Right lobe of liver (tissue), 6 donors: Measurements from ENCODE around the gene NUMA1. TPM values are rescaled to one million over a fixed set of nuclear protein-coding genes. Genes with fewer than 3 reads are reported as not detected.

ENCODE experiments used
- ATAC-seq, 4 donors: fragments of 200-7000 bp; cut with Tn5 transposase; one replicate each; pipeline ENCODE4 v1.9.1; 2020; ENCODE audit warnings: mild to moderate bottlenecking in 4 of 4, moderate library complexity in 4 of 4
- DNase-seq, 3 donors: peaks; one replicate each; pipeline ENCODE4 v3.0.0-alpha.2; 2020
- H3K27ac ChIP-seq, 3 donors: fragments of 200-600 bp; one replicate each; pipeline ENCODE4 v1.8.0; 2022
- H3K27me3 ChIP-seq, 2 donors: fragments of 200-600 bp; one replicate each; pipeline ENCODE4 v1.8.0; 2022
- H3K36me3 ChIP-seq, 4 donors: fragments of 200-600 bp; sonication (generic) in 1 of 4; one replicate each; pipeline versions ENCODE4 v1.5.1 to v1.8.0; 2017 to 2022; ENCODE audit warnings: control low read depth in 1 of 4
- H3K4me1 ChIP-seq, 4 donors: fragments of 200-600 bp; sonication (generic) in 1 of 4; one replicate each; pipeline versions ENCODE4 v1.5.1 to v1.8.0; 2017 to 2022; ENCODE audit warnings: control low read depth in 1 of 4
- H3K4me3 ChIP-seq, 3 donors: fragments of 200-600 bp; one replicate each; pipeline ENCODE4 v1.8.0; 2022
- H3K9me3 ChIP-seq, 4 donors: fragments of 200-600 bp; sonication (generic) in 1 of 4; one replicate each; pipeline versions ENCODE4 v1.5.1 to v1.8.0; 2017 to 2022; ENCODE audit warnings: control low read depth in 1 of 4
- CTCF ChIP-seq, 4 donors: fragments of 200-600 bp in 3 of 4; fragments of 450-650 bp in 1 of 4; IDR thresholded peaks; one replicate each; pipeline versions ENCODE4 v1.5.1 to v1.8.0; 2016 to 2022; ENCODE audit warnings: antibody characterized with exemption in 4 of 4, mild to moderate bottlenecking in 2 of 4
- POLR2A ChIP-seq: fragments of 450-650 bp; IDR thresholded peaks from one replicate; pipeline ENCODE4 v1.6.1; 2017; ENCODE audit warnings: antibody characterized with exemption, mild to moderate bottlenecking
- WGBS: methylation state at CpG from one replicate; pipeline ENCODE4 v1.1.6; 2018; ENCODE audit warnings: low coverage, low lambda C conversion rate; ENCODE audit not compliant: insufficient coverage; ENCODE audit errors: missing lambda C conversion rate; 5-methylcytosine and 5-hydroxymethylcytosine counted together
- intact Hi-C, 2 donors: fragments of 100-400 bp; cut with DNase I; formaldehyde crosslinking; loops; one replicate each; pipeline versions ENCODE4 v1.11.2 to v1.14.1; 2022
- total RNA-seq, 6 experiments: library from RNA; depleted of rRNA in 2 of 6; stranded (reverse); fragments of >200 nt in 2 of 6; fragmentation: NEBNext Ultra II Directional in 3 of 6; extraction: Animal tissue kit (Norgen Biotek cat#: 25700) in 3 of 6; gene quantifications; one replicate each; pipeline versions ENCODE4 v1.1.0 to v1.2.4, GENCODE V29; 2016 to 2023
- donor health status: DM: no; HTN: yes; CAD: no.
- donor health status: DM: no; HTN: no; CAD: no.
- donor health status: DM: no; HTN: no; CAD: no.
- donor health status: DM: no; HTN: yes; CAD: no.
- donor health status: DM: no; HTN: yes; CAD: no.

Gene NUMA1
- total RNA-seq, 6 experiments from 2014 or later: 47.3 to 62.5 (median 54.5) TPM

GRCh38 chr11:71999362-71999761 lies 81.0 kb downstream of the NUMA1 start:
- no peaks in the 10 kb centered on the region for H3K9me3 ChIP-seq
- WGBS: 0% methylated on average over 2 of the region's 2 CpGs
- intact Hi-C loops: no loop called here
- DNase-seq: peak in 1 of 3 donors; percentile 58
- peaks cover 0 to 16% (median 0%) of the 10 kb centered on the region in 4 donors for H3K4me1 ChIP-seq
- peaks cover 0 to 26% (median 5%) of the 10 kb centered on the region in 4 donors for H3K36me3 ChIP-seq
- H3K27ac ChIP-seq: peak overlapping the region; percentile 36 to 76 (median 62)
- H3K27me3 ChIP-seq: no peaks in the 10 kb centered on the region
- peak overlapping the region; percentile 20 to 33 (median 28) for H3K4me3 ChIP-seq
- ATAC-seq: peak; percentile 53 to 80 (median 63)
- TF ChIP-seq POLR2A: no peak
- TF ChIP-seq CTCF (IDR thresholded peaks at IDR 0.05): no peak

- Histone ChIP-seq H3K27ac (peak within 1 kb of the TSS; percentile 36 to 76 (median 62)), H3K36me3 (peaks cover 0 to 20% (median 3%) of the 10 kb centered on the region in 4 donors), H3K4me3 (peak within 1 kb of the TSS; percentile 20 to 33 (median 28)), H3K27me3 (no peaks in the 10 kb centered on the region), H3K9me3 (no peaks in the 10 kb centered on the region), H3K4me1 (peaks cover 0 to 16% (median 0%) of the 10 kb centered on the region in 4 donors)
- ATAC-seq (peak; percentile 14 to 49 (median 28)), DNase-seq (no peak)
- 63% methylated on average over 7 of the region's 11 CpGs for WGBS
- intact Hi-C loops: no loop called here
- no peak for TF ChIP-seq POLR2A
- TF ChIP-seq CTCF (IDR thresholded peaks at IDR 0.05): no peak
Measured at GRCh38 chr11:71998649-71999310, 81.6 kb downstream of the NUMA1 start, which contains the start of gene IL18BP. Gene IL18BP, plus strand, starts transcription at chr11:71998909. Its CDS starts 1,076 bp downstream, at chr11:71999985.

GRCh38 chr11:71998061-71998460 lies 82.3 kb downstream of the NUMA1 start:
- Histone ChIP-seq H3K36me3 (peaks cover 0 to 13% (median under 1%) of the 10 kb centered on the region in 4 donors), H3K27me3 (no peaks in the 10 kb centered on the region), H3K9me3 (no peaks in the 10 kb centered on the region), H3K4me3 (no peak overlapping the region), H3K27ac (no peak overlapping the region), H3K4me1 (peaks cover 0 to 16% (median 0%) of the 10 kb centered on the region in 4 donors)
- no peak for DNase-seq
- TF ChIP-seq POLR2A (no peak), CTCF (IDR thresholded peaks at IDR 0.05) (no peak)
- no peak for ATAC-seq
- intact Hi-C loops: no loop called here
- 94% methylated on average over 2 of the region's 2 CpGs for WGBS

- Histone ChIP-seq H3K4me3 (no peak overlapping the region), H3K9me3 (no peaks in the 10 kb centered on the region), H3K4me1 (peaks cover 0 to 16% (median 0%) of the 10 kb centered on the region in 4 donors), H3K27ac (no peak overlapping the region), H3K36me3 (peaks cover 0 to 8% (median 0%) of the 10 kb centered on the region in 4 donors), H3K27me3 (no peaks in the 10 kb centered on the region)
- ATAC-seq (no peak), DNase-seq (no peak)
- 80% methylated on average over 1 of the region's 3 CpGs for WGBS
- TF ChIP-seq CTCF (IDR thresholded peaks at IDR 0.05) (no peak), POLR2A (no peak)
- intact Hi-C loops: no loop called here
Measured at GRCh38 chr11:71997594-71997993, 82.7 kb downstream of the NUMA1 start.
